GM13976 (cell line): ENCODE results near the gene SYK.

Experiments
- DNase-seq: peaks from one replicate; pipeline ENCODE4 v3.0.0; 2012; ENCODE audit warnings: low spot score
- in situ Hi-C: fragments of 300-500 bp; cut with MboI; formaldehyde crosslinking; loops from one replicate; pipeline ENCODE4 v1.12.0; 2022; ENCODE audit warnings: low sequenced_read_pairs, mixed read lengths, inconsistent platforms; ENCODE audit not compliant: unreplicated experiment
- TF ChIP-seq, protein P1 (sequence below): IDR thresholded peaks from 2 replicates; pipeline ENCODE4 v1.5.1; 2012; ENCODE audit warnings: borderline replicate concordance, mild to moderate bottlenecking; ENCODE audit not compliant: insufficient read depth; ENCODE audit errors: extremely low read depth, missing control alignments, control extremely low read depth

Gene SYK

GRCh38 chr9:90853945-90854344 is 52.3 kb downstream of the SYK start:
- in situ Hi-C loops: loop anchor here (25.0 kb wide), 2 partner anchors 617 to 717 kb away; no protein-coding TSS in a partner anchor
- no peak for DNase-seq
- TF ChIP-seq, protein P1, sequence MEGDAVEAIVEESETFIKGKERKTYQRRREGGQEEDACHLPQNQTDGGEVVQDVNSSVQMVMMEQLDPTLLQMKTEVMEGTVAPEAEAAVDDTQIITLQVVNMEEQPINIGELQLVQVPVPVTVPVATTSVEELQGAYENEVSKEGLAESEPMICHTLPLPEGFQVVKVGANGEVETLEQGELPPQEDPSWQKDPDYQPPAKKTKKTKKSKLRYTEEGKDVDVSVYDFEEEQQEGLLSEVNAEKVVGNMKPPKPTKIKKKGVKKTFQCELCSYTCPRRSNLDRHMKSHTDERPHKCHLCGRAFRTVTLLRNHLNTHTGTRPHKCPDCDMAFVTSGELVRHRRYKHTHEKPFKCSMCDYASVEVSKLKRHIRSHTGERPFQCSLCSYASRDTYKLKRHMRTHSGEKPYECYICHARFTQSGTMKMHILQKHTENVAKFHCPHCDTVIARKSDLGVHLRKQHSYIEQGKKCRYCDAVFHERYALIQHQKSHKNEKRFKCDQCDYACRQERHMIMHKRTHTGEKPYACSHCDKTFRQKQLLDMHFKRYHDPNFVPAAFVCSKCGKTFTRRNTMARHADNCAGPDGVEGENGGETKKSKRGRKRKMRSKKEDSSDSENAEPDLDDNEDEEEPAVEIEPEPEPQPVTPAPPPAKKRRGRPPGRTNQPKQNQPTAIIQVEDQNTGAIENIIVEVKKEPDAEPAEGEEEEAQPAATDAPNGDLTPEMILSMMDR: no peak

- TF ChIP-seq, protein P1: no peak
- DNase-seq: no peak
- in situ Hi-C loops: loop anchor here (25.0 kb wide), 2 partner anchors 617 to 717 kb away; no protein-coding TSS in a partner anchor
Observed at GRCh38 chr9:90854637-90855175, 53.1 kb downstream of the SYK start.

GRCh38 chr9:90855208-90855902 is 53.7 kb downstream of the SYK start:
- DNase-seq: no peak
- in situ Hi-C loops: loop anchor here (25.0 kb wide), 2 partner anchors 618 to 718 kb away; no protein-coding TSS in a partner anchor
- TF ChIP-seq, protein P1: no peak

GRCh38 chr9:90857091-90857490 is 55.5 kb downstream of the SYK start:
- in situ Hi-C loops: loop anchor here (25.0 kb wide), 2 partner anchors 620 to 720 kb away; no protein-coding TSS in a partner anchor
- DNase-seq: no peak
- TF ChIP-seq, protein P1: no peak

- no peak for DNase-seq
- in situ Hi-C loops: loop anchor here (25.0 kb wide), 2 partner anchors 621 to 721 kb away; no protein-coding TSS in a partner anchor
Observed at GRCh38 chr9:90857855-90858254, 56.2 kb downstream of the SYK start.

DNA sequence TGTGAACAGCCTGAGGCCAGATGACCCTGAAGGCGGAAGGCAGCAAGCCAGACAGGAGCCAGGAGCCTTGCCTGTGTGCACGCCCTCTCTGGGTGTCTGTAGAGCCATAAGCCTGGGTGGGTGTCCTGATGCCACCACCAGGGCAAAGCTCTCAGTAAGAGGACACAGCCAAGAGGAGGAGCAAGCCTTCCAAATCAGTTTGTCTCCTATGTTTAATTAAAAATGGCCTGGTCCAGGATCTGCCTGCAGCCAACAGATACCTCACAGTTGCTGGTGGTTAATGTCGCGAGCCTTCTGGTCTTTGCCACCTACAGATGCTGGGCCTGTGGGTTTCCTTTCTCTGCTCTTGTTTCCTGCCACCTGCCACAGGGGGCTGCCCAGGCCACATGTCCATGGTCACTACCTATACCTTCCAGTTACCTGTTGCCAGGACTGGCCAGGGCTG is 56.9 kb downstream of the SYK start:
- DNase-seq: no peak
- in situ Hi-C loops: loop anchor here (25.0 kb wide), 2 partner anchors 621 to 721 kb away; no protein-coding TSS in a partner anchor
- TF ChIP-seq, protein P1: no peak

More at GRCh38 chr9:90857855-90858254, 56.2 kb downstream of the SYK start:
- TF ChIP-seq, protein P1: no peak
